ENCODE data around the gene ZFYVE1. TPM values are rescaled to one million over a fixed set of nuclear protein-coding genes. Genes with fewer than 3 reads are reported as not detected.
"Not testable (repeated sequence)": the region's sequence is repeated elsewhere in the genome, so short reads cannot be mapped to it uniquely, and the experiment has no call there.

Gene ZFYVE1
- total RNA-seq, 2 donors from 2014 or later, result 16.6 to 31.7 TPM

DNA sequence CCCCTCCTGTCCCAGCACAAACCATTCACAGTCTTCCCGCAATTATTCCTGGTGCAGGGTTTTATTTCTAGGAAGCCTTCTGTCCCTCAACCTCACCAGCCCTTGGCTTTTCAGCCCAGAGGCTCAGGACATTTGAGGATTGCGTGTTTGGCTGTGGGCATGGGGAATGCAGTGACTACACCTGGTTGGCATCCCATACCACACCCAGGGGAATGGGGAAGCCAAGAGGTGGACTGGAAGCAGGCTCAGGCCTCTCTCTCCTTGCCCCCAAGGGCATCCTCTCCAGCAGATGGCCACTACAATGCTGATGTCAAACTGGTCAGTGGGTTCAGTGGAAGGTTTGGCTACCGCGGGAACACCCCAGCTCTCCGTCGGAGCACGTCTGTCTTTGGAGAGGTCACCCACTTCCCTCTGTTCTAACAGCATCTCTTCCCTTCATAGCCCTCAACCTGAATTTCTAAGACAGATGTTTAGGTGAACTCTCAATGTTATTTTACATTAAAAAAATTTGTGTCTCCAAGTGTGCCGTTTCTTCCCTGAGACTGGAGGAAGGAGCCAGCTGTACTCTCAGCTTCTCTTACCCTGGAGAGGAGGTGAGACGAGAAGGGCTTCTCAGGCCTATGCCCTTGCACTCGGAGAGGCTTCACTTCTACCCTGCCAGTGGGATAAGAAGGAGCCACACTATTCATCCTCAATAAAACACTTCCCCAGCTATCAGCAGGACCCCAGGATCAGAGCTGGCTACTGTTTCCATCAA, 65.1 kb downstream of the ZFYVE1 start:
- H3K4me1 ChIP-seq (replicated peaks), result no peaks in the 10 kb centered on the region
- H3K27me3 ChIP-seq (replicated peaks; ENCODE audit: insufficient read depth), result no peaks in the 10 kb centered on the region
- peaks cover 0 to 8% of the 10 kb centered on the region in 2 donors for H3K36me3 ChIP-seq
- intact Hi-C loops (cut with DNase I), result no loop called here
- TF ChIP-seq POLR2A (IDR thresholded peaks at IDR 0.05), result no peak
- no peak for TF ChIP-seq POLR2AphosphoS5 (IDR thresholded peaks at IDR 0.05)
- TF ChIP-seq, protein P1, sequence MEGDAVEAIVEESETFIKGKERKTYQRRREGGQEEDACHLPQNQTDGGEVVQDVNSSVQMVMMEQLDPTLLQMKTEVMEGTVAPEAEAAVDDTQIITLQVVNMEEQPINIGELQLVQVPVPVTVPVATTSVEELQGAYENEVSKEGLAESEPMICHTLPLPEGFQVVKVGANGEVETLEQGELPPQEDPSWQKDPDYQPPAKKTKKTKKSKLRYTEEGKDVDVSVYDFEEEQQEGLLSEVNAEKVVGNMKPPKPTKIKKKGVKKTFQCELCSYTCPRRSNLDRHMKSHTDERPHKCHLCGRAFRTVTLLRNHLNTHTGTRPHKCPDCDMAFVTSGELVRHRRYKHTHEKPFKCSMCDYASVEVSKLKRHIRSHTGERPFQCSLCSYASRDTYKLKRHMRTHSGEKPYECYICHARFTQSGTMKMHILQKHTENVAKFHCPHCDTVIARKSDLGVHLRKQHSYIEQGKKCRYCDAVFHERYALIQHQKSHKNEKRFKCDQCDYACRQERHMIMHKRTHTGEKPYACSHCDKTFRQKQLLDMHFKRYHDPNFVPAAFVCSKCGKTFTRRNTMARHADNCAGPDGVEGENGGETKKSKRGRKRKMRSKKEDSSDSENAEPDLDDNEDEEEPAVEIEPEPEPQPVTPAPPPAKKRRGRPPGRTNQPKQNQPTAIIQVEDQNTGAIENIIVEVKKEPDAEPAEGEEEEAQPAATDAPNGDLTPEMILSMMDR (IDR thresholded peaks at IDR 0.05), result no peak
- H3K27ac ChIP-seq, result no peak overlapping the region
- H3K9me3 ChIP-seq, result no peaks in the 10 kb centered on the region
- no peak for DNase-seq (ENCODE audit: low spot score)
- H3K4me3 ChIP-seq, result no peak overlapping the region
- 80% methylated on average over 10 of the region's 10 CpGs for WGBS

GRCh38 chr14:72961016-72961415, 65.9 kb downstream of the ZFYVE1 start:
- H3K36me3 ChIP-seq; intact Hi-C loops (cut with DNase I): not testable (repeated sequence)

GRCh38 chr14:72958548-72958947, 68.4 kb downstream of the ZFYVE1 start:
- 85% methylated on average over 15 of the region's 15 CpGs for WGBS
- no peak for TF ChIP-seq POLR2AphosphoS5 (IDR thresholded peaks at IDR 0.05)
- no peak for TF ChIP-seq POLR2A (IDR thresholded peaks at IDR 0.05)
- TF ChIP-seq, protein P1 (IDR thresholded peaks at IDR 0.05), result no peak
- Histone ChIP-seq H3K4me1 (replicated peaks) (no peaks in the 10 kb centered on the region), H3K4me3 (no peak overlapping the region), H3K36me3 (peaks cover 0 to 8% of the 10 kb centered on the region in 2 donors), H3K9me3 (no peaks in the 10 kb centered on the region), H3K27ac (no peak overlapping the region), H3K27me3 (replicated peaks; ENCODE audit: insufficient read depth) (no peaks in the 10 kb centered on the region)
- DNase-seq (ENCODE audit: low spot score), result no peak
- intact Hi-C loops (cut with DNase I), result no loop called here

More at GRCh38 chr14:72961016-72961415, 65.9 kb downstream of the ZFYVE1 start:
- H3K27ac ChIP-seq; H3K4me3 ChIP-seq; H3K4me1 ChIP-seq (replicated peaks); H3K9me3 ChIP-seq; DNase-seq (ENCODE audit: low spot score); H3K27me3 ChIP-seq (replicated peaks; ENCODE audit: insufficient read depth): not testable (repeated sequence)
- WGBS, result 90% methylated on average over 4 of the region's 4 CpGs

GRCh38 chr14:72957213-72957612, 69.7 kb downstream of the ZFYVE1 start:
- H3K27ac ChIP-seq, result no peak overlapping the region
- no peaks in the 10 kb centered on the region for H3K27me3 ChIP-seq (replicated peaks; ENCODE audit: insufficient read depth)
- no peak for DNase-seq (ENCODE audit: low spot score)
- 87% methylated on average over 3 of the region's 3 CpGs for WGBS
- TF ChIP-seq, protein P1 (IDR thresholded peaks at IDR 0.05), result no peak
- TF ChIP-seq POLR2A (IDR thresholded peaks at IDR 0.05) (no peak), POLR2AphosphoS5 (IDR thresholded peaks at IDR 0.05) (no peak)
- no peak overlapping the region for H3K4me3 ChIP-seq
- H3K4me1 ChIP-seq (replicated peaks), result no peaks in the 10 kb centered on the region
- intact Hi-C loops (cut with DNase I), result no loop called here
- peaks cover 0 to 8% of the 10 kb centered on the region in 2 donors for H3K36me3 ChIP-seq
- H3K9me3 ChIP-seq, result no peaks in the 10 kb centered on the region

DNA sequence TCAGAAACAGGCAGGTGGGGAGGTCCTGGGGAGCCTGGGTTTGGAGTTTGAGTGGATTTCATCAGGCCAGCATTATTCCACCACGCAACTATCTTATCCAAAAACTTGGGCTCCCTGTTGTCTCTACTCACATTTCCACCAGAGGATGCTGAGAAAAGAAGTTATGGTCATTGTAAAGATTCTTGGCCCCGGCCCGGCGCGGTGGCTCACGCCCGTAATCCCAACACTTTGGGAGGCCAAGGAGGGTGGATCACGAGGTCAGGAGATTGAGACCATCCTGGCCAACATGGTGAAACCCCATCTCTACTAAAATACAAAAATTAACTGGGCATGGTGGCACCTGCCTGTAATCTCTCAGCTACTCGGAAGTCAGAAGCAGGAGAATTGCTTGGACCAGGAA, 70.2 kb downstream of the ZFYVE1 start:
- H3K27ac ChIP-seq; H3K4me3 ChIP-seq; H3K27me3 ChIP-seq (replicated peaks; ENCODE audit: insufficient read depth); H3K9me3 ChIP-seq; intact Hi-C loops (cut with DNase I); H3K36me3 ChIP-seq; DNase-seq (ENCODE audit: low spot score); H3K4me1 ChIP-seq (replicated peaks): not testable (repeated sequence)
- WGBS, result 92% methylated on average over 9 of the region's 9 CpGs

DNA sequence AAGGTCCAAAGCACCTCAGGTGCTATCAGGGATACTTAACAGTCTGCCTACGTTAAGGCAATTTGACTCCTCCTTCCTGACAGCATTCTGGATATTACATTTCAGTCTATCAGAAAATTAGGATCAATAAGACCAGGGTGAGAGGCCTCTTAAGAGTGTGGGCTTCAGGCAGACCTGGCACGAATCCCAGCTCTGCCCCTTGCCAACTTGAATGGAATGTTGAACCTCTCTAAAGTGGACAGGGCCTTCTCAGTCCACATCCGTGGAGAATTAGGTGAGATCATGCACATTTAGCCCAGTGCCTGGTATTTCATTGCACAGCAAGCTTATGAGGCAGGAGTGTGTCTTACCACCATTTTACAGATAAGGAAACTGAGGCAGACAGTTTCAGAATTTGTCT, 74.7 kb downstream of the ZFYVE1 start:
- no peaks in the 10 kb centered on the region for H3K27me3 ChIP-seq (replicated peaks; ENCODE audit: insufficient read depth)
- H3K4me3 ChIP-seq, result no peak overlapping the region
- TF ChIP-seq POLR2AphosphoS5 (IDR thresholded peaks at IDR 0.05), result no peak
- TF ChIP-seq, protein P1 (IDR thresholded peaks at IDR 0.05), result no peak
- no peaks in the 10 kb centered on the region for H3K4me1 ChIP-seq (replicated peaks)
- no peak for DNase-seq (ENCODE audit: low spot score)
- 60% methylated on average over 3 of the region's 3 CpGs for WGBS
- H3K36me3 ChIP-seq, result no peaks in the 10 kb centered on the region
- no peaks in the 10 kb centered on the region for H3K9me3 ChIP-seq
- intact Hi-C loops (cut with DNase I), result no loop called here
- no peak overlapping the region for H3K27ac ChIP-seq

Data from prostate gland (tissue), 2 donors.